ENCODE measurements around the gene WDR5. TPM values are rescaled to one million over a fixed set of nuclear protein-coding genes. Genes with fewer than 3 reads are reported as not detected.

Gene WDR5
- total and polyA plus RNA-seq, 2 experiments from 2014 or later, result 37.0 to 56.6 TPM

DNA sequence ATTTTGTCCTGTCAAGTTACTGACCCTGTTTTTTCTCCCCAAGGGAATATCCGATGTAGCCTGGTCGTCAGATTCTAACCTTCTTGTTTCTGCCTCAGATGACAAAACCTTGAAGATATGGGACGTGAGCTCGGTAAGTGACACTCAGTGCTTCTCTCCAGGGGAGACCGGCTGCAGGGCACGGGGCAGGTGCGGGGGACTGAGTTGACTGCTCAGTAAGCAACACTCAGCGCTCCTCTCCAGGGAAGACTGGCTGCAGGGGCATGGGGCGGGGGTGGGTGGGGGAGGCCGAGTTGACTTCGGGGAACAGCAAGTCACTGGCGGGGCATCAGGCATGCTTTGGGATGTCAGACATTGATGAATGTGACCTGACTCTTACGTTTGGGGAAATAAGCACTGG, 6.0 kb downstream of the WDR5 start (continued):
- TF ChIP-seq ZNF462 (CRISPR knock-in tag; IDR thresholded peaks at IDR 0.05) (no peak), STAT1 (IDR thresholded peaks at IDR 0.05; ENCODE audit: unreplicated experiment) (no peak), REST (IDR thresholded peaks at IDR 0.05; ENCODE audit: unreplicated experiment) (no peak), EZH2phosphoT487 (IDR thresholded peaks at IDR 0.05; ENCODE audit: unreplicated experiment) (no peak), JUNB (IDR thresholded peaks at IDR 0.05; ENCODE audit: unreplicated experiment) (no peak), POLR2AphosphoS5 (IDR thresholded peaks at IDR 0.05; ENCODE audit: low read depth) (no peak)
- TF ChIP-seq, protein P1, sequence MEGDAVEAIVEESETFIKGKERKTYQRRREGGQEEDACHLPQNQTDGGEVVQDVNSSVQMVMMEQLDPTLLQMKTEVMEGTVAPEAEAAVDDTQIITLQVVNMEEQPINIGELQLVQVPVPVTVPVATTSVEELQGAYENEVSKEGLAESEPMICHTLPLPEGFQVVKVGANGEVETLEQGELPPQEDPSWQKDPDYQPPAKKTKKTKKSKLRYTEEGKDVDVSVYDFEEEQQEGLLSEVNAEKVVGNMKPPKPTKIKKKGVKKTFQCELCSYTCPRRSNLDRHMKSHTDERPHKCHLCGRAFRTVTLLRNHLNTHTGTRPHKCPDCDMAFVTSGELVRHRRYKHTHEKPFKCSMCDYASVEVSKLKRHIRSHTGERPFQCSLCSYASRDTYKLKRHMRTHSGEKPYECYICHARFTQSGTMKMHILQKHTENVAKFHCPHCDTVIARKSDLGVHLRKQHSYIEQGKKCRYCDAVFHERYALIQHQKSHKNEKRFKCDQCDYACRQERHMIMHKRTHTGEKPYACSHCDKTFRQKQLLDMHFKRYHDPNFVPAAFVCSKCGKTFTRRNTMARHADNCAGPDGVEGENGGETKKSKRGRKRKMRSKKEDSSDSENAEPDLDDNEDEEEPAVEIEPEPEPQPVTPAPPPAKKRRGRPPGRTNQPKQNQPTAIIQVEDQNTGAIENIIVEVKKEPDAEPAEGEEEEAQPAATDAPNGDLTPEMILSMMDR (conservative IDR thresholded peaks at IDR 0.05; ENCODE audit: low read depth in 2 of 2), result no peak
